SKM-1 (cell line): Measurements from ENCODE around the gene DUS3L.
"Not testable (repeated sequence)": the region's sequence is repeated elsewhere in the genome, so short reads cannot be mapped to it uniquely, and the experiment has no call there.

ENCODE experiments used
- DNase-seq: peaks from one replicate; lab custom pipeline; 2025; ENCODE audit not compliant: unreplicated experiment; lab: John Stamatoyannopoulos, UW

The DUS3L gene

DNA sequence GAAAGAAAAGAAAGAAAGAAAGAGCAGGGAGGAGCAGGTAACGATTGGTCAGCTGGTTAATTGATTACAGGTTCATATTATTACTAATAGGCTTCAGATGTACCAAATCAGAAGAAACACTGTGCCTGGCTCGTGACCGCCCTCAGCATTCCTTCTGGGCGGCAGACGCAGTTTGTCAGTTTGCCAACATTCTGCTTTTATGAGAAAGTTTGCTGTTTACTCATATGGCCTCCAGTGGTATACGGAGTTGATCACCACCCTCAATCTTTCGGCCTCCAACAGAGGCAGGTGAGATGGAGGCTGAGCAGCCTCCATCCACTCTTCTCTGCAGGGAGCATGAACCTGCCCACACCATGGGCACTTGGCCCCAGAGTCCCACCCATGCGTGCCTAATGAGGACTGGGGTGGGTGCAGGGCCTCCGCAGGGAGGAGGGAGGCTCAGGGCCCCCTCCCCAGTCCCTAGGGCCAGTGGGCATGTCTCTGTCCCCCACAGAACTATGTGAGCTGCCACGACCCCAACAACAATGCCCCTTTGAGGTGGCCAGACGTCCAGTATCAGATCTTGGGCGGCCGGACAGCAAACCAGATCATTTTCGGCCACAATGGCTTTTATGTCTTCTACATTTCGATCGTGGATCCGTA lies 15.2 kb downstream of the DUS3L start:
- DNase-seq: no peak

DNA sequence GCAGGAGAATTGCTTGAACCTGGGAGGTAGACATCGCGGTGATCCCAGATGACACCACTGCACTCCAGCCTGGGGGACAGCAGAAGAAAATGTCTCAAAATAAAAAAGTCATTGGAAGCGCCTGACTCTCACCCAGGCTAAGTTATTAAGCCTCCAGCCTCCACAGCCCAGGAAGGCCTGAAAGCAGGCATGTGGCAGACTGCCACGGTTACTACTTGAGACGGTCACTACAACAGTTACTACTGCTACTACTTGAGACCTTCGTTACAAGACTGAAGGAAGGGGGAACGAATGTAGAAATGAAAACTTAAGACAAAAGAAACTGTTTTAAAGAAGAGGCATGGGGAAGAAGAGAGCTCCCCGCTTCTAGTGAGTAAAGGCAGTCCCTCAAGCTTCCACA lies 16.0 kb downstream of the DUS3L start:
- DNase-seq: no peak

GRCh38 chr19:5773276-5773675 lies 17.7 kb downstream of the DUS3L start:
- DNase-seq: no peak

DNA sequence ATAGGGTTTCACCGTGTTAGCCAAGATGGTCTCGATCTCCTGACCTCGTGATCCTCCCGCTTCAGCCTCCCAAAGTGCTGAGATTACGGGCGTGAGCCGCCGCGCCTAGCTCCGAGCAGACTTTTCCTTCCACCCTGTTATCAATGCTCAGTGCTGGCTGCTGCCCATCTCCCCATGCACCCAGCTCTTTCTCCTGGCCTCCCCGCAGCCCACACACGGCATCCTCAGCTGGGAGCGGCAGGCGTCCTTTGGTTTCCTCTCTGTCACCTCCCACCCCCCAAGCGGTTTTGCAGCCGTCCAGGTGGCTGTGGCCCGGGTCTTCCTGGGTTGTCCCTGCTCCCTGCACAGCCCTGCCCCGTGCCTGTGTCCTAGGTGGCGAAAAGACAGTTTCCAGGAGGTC lies 18.5 kb downstream of the DUS3L start:
- no peak for DNase-seq

GRCh38 chr19:5767949-5768348 lies 23.0 kb downstream of the DUS3L start:
- no peak for DNase-seq

GRCh38 chr19:5765220-5765619 lies 25.7 kb downstream of the DUS3L start:
- DNase-seq: no peak

DNA sequence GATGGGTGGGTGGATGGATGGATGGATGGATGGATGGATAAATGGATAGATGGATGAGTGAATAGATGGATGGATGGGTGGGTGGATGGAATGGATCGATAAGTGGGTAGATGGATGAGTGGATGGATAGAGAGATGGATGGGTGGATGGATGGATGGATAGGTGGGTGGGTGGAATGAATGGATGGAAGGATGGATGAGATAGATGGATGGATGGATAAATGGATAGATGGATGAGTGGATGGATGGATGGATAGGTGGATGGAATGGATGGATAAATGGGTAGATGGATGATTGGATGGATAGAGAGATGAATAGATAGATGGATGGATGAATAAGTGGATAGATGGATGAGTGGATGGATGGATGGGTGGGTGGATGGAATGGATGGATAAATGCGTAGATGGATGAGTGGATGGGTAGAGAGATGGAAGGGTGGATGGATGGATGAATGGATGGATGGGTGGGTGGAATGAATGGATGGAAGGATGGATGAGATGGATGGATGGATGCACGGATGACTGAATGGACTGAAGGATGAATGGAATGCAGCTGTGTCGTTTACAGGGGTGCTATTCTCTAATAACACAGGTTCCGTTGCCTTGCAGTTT lies 28.2 kb downstream of the DUS3L start:
- no peak for DNase-seq

GRCh38 chr19:5753743-5754142 lies 37.2 kb downstream of the DUS3L start:
- no peak for DNase-seq

- DNase-seq: no peak
These were observed 39.3 kb downstream of the DUS3L start for GRCh38 chr19:5751709-5752108.

- no peak for DNase-seq
These were observed 41.5 kb downstream of the DUS3L start for GRCh38 chr19:5749505-5749904.

DNA sequence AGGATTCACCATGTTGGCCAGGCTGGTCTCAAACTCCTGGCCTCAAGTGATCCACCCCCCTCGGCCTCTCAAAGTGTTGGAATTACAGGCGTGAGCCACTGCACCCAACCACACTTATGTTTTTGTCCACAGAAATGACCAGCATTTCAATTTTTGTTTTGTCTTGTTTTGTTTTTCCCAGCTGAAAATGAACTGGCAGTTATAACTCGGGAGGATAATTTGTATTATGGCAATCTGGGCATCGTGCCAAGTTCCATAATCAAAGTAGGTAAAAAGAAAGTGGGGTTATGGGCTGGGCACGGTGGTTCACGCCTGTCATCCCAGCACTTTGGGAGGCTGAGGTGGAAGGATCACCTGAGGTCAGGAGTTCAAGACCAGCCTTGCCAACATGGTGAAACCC lies 42.0 kb downstream of the DUS3L start:
- not testable (repeated sequence) for DNase-seq

- DNase-seq: not testable (repeated sequence)
These were observed 46.0 kb downstream of the DUS3L start for GRCh38 chr19:5744999-5745398.

DNA sequence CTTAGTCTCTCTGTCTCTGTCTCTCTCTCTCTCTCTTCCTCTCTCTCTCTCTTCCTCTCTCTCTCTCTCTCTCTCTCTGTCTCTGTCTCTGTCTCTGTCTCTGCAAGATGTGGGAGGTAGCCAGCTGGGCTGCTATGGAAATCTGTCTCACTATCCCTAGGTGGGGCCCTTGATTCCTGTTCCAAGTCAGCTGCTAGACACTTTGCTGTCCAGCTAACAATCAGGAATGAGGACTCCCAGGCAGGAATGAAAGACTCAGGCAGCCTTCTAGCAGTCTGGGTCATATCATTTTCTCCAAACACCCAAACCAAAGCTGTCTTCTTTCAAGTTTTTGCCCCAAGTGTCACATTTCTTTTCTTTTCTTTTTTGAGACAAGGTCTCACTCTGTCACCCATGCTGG lies 47.3 kb downstream of the DUS3L start:
- no peak for DNase-seq

- DNase-seq: no peak
These were observed 48.9 kb downstream of the DUS3L start for GRCh38 chr19:5742051-5742450.

GRCh38 chr19:5738423-5738822 lies 52.5 kb downstream of the DUS3L start:
- no peak for DNase-seq
